Activated T-cell treated with anti-CD3 and anti-CD28 coated beads, Interleukin-2, amount 50 U/mL, for 1 hour (primary cell): ENCODE measurements around the gene PRR15L.
"Not testable (repeated sequence)": the region's sequence is repeated elsewhere in the genome, so short reads cannot be mapped to it uniquely, and the experiment has no call there.

Experiments used
- DNase-seq: peaks from one replicate; pipeline ENCODE4 v3.0.0-alpha.2; 2020

The PRR15L gene

GRCh38 chr17:47929218-47930000, 28.3 kb downstream of the PRR15L start:
- DNase-seq, result no peak

DNA sequence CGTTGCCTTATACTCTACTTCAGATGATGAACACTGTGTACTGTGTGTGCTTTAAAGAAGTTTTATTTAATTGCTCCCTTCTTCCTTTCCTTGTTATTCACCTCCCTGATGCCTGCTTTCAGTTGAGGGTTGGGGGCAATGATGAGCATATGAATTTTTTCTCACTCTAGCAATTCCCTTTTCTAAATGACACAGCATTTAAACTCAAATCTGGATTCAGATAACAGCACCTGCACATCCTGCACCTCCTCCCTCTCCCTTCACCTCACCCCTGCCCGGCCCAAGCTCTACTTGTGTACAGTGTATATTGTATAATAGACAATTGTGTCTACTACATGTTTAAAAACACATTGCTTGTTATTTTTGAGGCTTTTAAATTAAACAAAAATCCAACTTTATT, 29.3 kb downstream of the PRR15L start:
- no peak for DNase-seq

- no peak for DNase-seq
These were observed 29.8 kb downstream of the PRR15L start for GRCh38 chr17:47927821-47928400.

DNA sequence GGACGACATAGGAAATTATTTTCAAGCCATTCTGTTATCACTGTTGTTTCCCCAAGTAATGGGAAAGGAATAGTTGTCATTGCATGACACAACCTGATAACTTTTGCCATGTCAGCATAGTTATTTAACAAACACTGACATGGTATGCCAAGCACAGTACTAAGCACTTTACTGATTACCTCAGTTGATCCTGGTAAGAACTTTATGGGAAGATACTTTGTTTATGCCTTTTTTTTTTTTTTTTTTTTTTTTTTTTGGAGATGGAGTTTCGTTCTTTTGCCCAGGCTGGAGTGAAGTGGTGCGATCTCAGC, 32.0 kb downstream of the PRR15L start:
- no peak for DNase-seq

- DNase-seq, result no peak
These were observed 32.7 kb downstream of the PRR15L start for GRCh38 chr17:47924785-47925677.

GRCh38 chr17:47919889-47920288, 37.8 kb downstream of the PRR15L start:
- DNase-seq, result not testable (repeated sequence)

GRCh38 chr17:47918991-47919390, 38.7 kb downstream of the PRR15L start:
- DNase-seq, result no peak

DNA sequence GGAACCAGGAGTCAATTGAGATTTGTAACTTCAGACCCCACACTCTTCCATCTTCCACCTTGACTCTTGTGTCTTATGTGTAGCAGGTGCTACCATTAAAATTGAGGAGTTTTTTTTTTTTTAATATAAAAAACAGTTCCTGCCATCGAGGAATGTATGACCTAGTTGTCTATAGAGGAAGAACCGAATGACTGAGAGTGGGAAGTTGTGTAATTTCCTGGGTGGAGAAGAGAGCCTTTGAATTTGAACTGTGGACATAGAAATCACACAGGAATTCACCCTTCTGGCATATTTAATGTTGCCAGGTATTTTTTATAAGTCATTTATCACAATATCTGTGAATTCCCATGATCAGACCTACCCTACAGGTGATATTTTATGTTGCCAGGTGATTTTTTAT, 39.7 kb downstream of the PRR15L start:
- DNase-seq, result no peak

DNA sequence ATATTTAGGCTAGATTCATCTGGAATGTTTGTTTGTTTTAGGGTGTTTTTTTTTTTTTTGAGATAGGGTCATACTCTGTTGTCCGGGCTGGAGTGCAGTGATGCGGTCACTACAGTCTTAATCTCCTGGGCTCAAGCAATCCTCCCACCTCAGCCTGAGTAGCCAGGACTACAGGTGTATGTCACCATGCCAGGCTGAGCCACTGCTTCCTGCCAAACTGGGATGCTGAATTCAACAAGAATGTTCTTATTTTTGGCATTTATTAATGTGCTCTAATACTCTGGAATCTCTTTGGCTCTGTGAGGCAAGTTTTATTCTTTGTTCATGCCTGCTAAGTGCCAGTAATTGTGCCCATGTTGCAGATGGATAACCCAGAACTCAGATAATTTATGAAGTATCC, 40.1 kb downstream of the PRR15L start:
- no peak for DNase-seq

DNA sequence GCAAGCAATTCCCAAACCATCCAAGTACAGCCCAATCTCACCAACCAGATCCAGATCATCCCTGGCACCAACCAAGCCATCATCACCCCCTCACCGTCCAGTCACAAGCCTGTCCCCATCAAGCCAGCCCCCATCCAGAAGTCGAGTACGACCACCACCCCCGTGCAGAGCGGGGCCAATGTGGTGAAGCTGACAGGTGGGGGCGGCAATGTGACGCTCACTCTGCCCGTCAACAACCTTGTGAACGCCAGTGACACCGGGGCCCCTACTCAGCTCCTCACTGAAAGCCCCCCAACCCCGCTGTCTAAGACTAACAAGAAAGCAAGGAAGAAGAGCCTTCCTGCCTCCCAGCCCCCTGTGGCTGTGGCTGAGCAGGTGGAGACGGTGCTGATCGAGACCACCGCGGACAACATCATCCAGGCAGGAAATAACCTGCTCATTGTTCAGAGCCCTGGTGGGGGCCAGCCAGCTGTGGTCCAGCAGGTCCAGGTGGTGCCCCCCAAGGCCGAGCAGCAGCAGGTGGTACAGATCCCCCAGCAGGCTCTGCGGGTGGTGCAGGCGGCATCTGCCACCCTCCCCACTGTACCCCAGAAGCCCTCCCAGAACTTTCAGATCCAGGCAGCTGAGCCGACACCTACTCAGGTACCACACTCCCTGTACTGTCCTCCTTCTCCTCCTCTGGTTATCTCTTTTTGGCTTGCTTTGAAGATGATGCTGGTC, 41.0 kb downstream of the PRR15L start:
- DNase-seq, result no peak

GRCh38 chr17:47915776-47916398, 41.8 kb downstream of the PRR15L start:
- DNase-seq, result no peak

DNA sequence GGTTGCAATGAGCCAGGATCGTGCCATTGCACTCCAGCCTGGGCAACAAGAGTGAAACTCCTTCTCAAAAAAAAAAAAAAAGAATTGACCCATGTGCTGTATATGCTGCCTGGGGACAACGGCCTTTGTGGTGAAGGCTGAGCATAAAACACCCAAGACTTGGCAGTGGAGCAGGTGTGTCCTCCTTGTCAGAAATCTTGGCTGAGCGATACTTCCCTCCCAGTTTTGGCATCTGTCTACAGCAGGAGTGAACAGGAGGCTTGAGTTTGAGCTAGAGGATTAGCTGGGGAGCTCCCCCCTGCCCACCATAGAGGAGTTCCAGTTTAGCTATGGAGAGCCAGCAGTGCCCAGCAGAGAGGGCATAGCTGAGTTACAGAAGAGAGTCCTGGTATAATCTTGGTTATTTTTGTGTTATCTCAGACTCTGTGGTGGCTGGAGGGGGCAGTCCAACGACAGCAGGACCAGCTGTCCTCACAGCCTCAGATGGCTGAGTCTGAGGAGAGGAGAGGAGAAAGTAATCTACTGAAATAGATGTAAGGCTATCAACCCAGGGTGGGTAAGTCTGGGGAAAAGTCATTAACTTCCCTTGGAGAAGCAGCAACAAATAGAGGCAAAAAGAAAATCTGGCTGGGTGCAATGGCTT, 43.3 kb downstream of the PRR15L start:
- DNase-seq, result no peak

DNA sequence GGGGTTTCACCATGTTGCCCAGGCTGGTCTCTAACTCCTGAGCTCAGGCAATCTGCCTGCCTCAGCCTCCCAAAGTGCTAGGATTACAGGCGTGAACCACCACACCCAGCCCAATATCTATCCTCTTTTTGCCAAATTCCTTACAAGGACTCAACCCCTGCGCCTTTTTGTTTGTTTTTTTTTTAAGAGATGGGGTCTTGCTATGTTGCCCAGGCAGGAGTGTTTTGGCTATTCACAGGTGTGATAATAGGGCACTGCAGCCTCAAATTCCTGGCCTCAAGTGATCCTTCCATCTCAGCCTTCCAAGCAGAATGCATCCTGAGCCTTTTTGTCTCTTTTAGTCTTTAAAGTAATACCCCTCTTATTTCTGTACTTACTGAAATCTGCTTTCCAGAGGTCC, 44.6 kb downstream of the PRR15L start:
- no peak for DNase-seq

DNA sequence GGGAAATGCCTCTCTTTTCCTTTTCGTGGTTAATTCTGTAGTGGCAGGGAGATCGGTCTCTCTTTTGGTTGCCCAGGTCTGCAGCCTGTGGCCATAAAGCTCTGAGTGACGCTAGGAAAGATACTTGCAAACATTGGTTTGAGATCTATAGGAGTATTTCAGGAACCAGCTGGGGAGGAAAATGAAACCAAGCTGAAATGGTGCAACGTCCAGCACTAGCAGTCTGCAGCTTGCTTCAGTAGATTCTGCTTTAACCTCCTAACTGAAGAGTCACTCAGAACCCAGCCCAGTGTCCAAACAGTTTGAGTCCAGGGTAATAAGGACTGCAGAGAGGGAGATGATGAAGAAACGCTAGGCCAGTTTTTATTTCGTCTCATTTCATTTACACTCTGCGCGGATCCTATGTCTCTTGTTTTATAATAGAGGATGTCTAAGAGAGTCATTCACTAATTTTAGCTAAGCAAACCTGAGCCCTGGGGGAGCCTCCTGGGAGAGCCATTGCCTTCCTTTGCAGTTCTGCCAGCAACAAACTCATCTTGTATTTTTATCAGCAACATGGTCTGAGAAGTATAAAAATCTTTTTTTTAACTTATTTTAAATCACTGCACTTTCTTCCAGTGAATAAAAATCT, 49.6 kb downstream of the PRR15L start:
- no peak for DNase-seq

DNA sequence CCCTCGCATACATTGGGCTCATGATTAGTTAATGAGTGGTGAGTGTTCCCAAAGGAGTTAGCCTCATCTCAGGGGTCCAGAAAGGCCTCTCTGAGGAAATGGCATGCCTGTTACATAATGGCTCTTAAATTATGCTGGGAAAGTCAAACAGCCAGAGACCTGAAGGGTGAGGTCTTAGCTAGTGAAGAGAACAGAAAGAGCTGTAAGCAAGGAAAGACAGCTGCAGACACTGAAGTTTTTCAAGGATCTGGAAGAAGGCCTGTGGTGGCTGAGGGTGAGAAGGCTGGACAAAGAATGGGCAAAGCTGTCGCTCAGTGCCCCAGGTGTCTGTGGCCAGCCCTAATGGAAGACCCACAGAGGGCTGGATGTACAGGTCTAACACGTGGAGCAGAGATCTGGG, 51.2 kb downstream of the PRR15L start:
- no peak for DNase-seq

DNA sequence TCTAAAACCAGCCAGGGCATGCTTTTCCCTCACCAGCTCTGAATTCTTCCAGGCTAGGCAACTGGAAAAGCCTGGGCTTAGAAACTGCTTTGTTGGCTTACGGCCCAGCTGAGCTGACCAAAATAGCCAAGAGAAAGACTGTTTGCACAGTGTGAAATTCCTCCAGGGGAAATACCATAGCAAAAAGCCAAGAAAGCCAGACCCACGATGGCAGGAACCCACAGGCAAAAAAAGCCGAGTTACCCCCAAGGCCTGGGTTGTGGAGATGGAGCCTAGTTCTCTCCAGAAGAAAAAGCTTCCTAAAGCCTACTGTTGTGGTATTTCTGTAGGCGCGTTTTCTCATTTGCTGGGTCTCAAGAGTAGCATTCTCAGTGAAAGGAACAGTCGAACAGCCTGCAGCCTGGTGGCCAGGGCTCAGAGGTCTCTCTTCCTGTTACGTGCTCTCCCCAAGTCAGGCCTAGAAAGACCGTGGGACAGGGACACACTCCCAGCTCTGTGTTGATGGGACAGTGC, 52.4 kb downstream of the PRR15L start:
- DNase-seq, result no peak

- DNase-seq, result no peak
These were observed 55.5 kb downstream of the PRR15L start for GRCh38 chr17:47902039-47902744.
